CD4-positive, alpha-beta T cell treated with Interleukin-21 for 1 hour (primary cell): ENCODE data around the gene TOMM22.

Experiments used
- DNase-seq: peaks from one replicate; pipeline ENCODE4 v3.0.0-alpha.2; 2020

Gene TOMM22

DNA sequence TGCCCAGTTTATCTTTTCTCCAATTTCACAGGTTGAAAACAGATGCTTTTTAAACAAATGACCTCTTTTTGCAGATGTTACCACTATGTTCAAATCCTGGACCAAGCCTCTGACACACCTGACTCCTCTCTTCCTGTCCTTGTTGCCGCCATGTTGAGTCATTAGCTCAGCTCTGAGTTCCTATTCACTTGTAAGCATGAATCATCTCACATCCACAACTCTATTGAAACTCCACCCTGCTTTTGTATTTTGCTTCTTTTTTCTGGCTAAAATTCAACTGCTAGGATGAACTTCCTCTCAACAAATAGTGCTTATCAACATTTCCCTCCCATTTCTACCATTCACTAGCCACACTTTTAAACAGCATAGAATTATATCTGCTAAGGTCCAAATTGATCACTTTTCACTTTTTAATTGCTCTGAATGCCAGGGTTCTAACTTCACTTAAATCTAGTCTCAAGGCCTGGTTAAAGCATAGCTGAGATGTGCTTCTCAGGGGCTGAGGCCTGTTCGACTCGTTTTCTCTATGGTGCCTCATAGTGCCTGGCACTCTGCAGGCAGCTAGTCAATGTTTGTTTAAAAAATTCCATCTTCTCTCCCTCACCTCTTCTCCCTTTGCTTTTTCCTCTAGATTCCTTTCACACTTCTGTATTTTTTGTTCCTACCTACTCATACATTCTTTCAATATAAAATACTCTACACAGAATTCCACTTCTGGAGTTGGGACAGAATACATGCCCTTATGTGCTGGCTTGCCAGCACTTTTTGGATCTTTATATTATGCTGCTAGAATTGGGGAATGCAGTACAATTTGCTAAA lies 15.1 kb downstream of the TOMM22 start:
- DNase-seq = no peak

DNA sequence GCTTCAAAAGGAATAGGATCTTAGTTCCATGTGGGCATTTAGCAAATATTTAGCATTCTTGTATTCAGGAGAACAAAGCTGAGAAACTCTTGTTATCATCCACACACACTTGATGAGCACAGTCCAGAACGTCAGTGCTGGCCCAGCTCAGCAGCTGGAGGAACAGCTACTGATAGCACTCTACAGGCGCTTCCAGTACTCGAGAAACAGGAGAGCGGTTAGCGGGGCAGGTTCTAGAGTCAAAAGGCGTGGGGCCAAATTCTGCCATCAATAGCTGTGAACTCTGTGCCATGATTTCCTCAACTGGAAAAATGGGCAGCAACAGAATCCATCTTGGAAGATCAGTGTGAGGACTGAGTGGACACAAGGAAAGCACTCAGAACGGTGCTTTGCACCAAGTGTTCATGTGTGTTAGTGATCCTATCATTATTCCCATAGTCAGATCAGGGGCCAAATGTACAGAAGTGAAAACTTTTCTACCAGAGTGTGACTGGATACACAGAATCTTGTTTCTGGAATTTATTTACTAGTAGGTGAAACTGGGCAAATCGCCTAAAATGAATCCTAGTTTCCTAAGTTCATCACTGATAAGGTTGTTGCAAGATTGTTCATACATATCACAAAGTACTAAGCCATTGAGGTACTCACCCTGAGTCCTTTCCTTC lies 15.8 kb downstream of the TOMM22 start:
- DNase-seq = no peak

DNA sequence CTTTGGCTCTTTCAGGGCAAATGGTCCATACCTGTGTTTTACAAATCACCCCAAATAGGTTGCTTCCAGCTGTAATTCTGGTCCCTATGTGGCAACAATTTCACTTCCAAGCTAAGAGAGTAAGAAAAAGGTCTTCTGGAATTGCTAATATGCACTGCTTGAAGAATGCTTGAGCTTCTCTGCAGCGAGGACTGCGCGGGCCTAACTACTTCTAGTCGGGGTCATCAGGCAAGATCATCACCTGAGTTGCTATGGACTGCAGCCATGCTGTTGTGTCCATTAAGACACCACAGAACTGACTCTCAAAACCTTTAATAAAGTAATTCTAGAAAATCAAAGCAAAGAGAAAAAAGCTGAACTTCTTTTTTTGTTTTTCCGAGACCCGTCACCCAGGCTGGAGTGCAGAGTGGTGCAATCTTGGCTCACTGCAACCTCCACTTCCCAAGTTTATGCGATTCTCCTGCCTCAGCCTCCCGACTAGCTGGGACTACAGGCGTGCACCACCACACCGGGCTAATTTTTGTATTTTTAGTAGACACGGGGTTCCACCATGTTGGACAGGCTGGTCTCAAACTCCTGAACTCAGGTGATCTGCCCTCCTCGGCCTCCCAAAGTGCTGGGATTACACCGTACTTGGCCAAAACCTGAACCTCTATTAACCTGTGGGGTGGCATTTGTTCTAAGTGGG lies 16.8 kb downstream of the TOMM22 start:
- no peak for DNase-seq

DNA sequence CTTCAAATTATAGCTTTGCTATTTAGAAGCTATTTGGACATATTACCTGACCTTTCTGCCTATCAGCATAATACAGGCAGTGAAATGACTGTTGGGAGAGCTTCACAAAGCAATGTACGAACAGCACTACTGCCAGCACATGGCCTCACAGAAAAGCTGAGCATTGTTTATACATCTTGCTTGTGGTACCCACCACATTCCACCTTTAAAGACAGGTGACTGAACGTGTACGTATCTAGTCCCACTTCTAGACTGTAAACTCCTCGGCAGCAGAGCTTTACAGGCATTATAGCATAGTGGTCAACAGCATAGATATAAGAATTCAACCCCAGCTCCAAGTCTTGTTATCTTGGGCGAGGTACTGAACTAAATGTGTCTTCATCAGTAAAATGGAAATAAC lies 17.4 kb downstream of the TOMM22 start:
- DNase-seq = no peak

DNA sequence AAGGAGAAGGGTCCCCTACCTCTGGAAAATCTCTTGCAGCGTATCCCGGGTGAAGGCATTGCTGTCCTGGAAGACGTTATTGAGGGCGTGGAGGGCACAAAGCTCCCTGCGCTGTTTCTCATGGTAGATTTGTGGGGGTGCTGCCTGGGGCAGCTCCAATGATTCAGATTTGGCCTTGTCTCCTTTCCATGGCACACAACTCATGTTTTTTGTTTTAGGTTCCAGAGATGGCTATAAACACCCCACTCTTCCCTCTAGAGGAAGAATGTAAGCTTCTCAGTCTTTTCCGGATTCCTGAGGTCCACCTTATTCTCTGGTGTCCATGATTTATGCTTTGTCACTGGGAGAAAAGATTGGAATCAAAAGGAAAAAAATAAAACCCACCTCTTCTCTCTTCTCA lies 18.0 kb downstream of the TOMM22 start:
- DNase-seq = no peak

DNA sequence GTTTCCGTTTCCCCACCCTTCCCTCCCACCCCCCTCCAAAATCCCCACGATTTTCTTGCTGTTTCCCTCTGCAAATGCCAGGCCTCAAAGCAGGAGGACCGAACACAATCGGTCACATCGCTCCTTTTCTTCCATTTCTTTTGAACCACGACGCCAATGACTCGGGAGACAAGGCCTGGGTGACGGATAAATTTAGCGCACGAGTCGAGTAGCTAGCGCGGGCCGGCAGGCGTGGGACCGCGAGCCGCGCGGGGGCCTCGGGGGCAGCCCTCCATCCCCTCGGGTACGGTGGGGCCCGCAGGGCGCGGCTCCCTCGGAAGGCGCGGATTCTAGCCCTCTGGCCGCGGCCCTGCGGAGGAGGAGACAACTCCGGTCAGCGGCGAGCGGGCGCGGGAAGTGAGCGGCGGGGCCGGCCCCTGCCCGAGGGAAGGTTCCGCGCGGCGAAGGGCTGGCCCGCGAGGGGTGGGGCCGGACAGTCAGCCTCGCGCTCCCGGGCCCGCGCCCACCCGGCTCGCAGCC lies 18.6 kb downstream of the TOMM22 start:
- DNase-seq = no peak

DNA sequence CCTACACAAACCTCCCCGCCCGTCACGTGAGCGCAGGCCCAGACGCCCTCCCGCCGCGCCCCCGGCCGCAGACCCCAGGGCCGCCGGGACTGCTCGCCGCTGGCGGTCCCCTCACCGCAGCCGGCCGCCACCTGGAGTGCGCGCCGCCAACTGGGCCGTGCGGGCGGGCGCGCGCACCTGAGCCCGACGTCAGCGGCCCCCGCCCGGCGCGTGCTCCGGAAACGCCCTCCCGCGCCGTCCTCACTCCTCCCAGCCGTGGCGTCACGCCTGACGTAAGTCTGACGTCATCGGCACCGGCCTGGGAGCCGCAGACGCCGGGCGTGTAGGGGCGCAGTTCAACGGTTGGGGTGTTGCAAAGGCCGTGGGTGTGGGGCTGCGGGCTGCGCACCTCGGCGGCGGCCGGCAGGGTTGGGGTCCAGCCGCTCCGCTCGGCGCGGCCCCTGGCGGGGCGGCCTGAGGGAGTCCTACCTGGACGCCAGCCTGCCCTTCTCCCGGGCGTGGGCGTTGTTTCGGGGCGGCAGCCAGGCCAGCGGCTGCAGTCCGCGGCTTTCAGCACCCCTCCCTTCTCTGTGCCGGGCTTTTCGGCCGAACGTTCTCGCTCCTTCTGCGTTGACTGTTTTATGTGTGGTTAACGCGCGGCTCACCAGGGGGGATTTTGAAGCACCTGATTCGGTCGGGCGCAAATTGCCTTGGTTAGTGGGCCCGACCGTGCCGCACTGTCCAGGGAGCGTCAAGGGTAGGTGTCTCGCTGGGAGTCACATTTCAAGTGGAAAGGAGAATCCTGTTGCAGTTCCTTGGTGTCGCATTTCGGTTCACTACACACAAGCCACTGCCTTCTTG lies 19.3 kb downstream of the TOMM22 start, which contains the start of gene JOSD1:
Gene JOSD1, minus strand, starts transcription at position 155 of the 840 bp plus-strand sequence. CDS start 956 bp downstream, outside the sequence.
- peak; percentile 98 for DNase-seq

DNA sequence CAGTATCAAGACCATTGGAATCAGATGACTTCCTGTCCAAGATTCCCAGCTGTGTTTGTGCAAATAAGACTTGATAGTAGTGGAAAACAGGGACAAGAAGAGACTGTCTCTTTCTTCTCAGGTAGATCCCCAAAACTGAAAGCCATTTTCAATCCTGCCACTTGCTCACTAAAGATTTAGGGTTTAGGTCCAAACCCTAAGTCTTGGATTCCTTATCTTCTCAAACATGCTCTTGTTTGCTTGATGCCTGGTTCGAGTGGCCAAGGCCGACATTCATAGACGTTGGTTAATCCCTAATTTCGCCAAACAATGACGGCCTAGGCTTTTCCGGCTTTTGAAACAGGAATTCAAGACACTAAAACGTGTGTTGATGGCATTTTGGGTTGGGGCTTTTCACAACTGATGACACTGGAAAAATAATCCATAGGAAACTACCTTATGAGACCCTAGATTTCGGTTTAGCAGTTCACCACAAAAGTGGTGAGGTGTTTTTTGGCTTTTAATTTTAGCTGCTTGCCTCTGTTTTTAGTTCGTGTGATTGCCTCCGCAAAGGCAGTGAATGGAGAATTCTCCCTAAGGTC lies 23.0 kb downstream of the TOMM22 start:
- DNase-seq = no peak

DNA sequence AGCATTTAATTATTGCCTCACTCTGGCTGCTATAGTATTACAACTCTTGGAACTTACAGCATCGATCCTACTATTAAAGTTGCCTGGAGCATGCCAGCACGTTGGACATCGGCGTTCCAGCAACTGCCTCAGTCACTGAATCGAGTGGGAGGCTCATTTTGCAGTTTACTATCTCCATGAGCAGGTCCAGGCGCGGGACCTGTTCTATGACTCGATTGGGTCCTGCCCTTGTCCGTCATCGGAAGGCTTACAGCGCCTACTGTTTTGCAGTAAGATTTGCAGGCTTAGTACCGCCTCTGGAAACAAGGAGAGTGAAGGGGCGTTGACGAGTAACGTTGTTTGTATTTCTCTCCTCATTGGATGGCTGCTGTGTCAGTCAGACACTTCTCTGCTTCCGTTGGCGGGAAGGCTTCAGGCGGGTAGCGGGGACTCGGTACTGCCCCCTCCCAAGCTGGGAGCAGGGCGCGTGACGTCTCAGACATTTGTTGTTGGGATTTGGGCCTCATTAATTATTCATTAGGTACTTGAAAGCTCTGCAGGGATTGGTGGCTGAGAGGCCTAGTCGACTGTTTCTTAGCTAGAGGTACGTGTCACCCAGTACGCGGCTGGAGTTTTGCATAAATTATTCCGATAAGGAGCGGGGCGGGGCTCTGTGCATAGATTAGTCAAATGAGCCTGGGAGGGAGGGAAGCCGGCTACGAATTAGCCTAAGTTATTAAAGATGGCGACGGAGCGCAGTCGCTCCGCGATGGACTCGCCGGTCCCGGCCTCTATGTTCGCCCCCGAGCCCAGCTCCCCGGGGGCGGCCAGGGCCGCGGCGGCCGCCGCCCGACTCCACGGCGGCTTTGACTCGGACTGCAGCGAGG lies 23.7 kb downstream of the TOMM22 start, which contains the start of gene GTPBP1:
Gene GTPBP1, plus strand, starts transcription at position 710 of the 866 bp plus-strand sequence. Its CDS starts 12 bp downstream, at position 722.
- DNase-seq = peak; percentile 100

DNA sequence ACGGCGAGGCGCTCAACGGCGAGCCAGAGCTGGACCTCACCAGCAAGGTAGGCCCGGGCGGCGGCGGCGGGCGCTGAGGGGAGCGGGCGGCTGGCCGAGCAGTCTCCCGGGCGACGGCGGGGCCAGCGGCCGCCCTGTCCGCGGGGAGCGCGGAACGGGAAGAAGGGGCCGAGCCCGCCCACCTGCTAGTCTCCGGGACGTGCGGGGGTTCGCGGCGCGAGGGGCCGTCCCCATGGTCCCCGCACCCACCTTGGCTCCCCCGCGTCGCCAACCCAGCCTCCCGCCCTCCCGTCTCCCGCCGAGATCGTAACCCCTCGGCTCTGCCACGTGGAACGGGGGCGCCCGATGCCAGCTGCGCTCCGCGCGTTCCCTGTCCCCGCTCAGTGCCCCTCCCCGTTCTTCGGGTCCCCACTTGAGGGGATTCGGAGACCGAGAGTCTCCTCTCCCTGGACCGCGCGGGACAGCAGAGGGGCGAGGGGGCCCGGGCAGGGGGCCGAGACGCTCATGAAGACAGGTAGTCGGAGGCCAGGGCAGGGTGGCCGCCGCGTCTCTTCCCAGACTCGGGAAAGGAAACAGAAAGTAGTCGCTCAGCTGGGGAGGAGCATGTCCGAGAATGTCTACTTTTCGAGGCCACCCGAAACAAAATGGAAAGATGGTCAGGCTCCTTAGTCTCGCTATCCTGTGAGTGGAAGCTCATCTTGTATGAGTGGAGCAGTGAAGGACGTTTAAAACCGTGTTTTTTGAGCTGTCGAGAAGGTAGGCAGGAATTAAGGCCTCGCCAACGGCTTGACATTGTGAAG lies 24.5 kb downstream of the TOMM22 start:
- peak; percentile 49 for DNase-seq

DNA sequence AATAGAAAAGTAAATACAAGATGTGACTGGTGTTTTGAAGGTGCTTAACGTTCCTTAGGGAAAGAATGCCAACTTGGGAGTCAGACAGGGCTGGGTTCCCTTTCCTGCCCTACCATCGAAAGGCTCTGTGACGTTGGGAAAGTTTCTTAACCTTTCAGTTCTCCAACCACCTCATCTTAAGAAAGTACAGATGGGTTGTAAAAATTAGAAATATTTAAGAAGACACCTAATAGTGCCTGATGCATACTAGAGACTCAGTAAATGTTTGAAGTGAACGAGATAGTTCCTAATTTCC lies 25.1 kb downstream of the TOMM22 start:
- DNase-seq = no peak

DNA sequence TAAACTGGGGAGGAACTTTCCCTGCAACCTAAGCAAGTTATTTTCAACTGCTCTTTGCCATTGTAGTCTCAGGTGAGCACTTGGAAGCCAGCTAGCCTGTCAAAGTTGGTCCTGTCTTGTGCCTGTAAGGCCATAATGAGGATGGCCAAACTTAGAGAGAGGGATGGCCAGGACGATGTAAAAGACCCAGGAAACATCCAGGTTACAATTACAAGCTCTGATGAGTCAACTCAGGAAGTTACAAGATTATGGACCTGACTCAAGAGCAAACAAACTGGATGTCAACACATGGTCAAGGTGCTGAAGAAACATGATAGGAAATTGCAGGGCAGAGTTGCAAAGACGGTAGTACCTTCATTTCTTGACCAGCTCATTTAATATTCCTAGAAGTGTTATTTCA lies 25.6 kb downstream of the TOMM22 start:
- DNase-seq = no peak

DNA sequence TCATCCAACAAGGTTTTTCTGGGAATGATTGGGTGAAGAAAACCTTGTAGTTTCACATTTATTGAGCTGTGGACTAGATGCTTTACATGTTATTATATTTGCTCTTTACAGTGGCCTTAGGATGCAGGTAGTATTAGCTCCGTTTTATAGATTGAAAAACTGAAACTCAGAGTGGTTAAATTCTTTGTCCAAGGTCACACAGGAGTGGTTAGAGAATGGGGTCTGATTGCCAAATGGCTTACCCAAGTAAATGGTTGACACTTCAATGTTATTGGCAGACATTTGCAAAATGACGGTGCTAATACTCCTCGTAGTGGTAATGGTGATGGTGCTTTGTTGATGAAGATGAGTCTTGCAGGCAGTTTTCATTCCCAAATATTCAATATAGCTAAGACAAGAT lies 26.2 kb downstream of the TOMM22 start:
- DNase-seq = no peak

DNA sequence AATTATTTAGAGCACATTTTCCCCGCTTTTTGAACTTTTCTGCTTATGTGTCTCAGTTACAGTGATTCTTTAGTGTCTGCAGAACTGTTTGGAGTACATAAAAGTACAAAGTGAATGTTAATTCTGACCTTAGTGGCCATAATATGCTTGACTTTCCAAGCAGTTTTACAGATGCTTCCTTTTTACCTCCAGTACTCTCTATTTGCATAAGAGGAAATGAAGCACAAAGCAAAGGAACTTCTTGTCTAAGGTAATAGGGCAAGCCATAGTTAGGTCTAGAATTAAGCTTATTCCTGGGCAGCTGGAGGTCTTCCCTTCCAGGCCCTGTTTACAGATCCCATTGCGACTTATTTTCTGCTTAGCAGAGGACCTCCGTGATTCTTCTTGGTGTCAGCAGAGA lies 27.5 kb downstream of the TOMM22 start:
- no peak for DNase-seq

DNA sequence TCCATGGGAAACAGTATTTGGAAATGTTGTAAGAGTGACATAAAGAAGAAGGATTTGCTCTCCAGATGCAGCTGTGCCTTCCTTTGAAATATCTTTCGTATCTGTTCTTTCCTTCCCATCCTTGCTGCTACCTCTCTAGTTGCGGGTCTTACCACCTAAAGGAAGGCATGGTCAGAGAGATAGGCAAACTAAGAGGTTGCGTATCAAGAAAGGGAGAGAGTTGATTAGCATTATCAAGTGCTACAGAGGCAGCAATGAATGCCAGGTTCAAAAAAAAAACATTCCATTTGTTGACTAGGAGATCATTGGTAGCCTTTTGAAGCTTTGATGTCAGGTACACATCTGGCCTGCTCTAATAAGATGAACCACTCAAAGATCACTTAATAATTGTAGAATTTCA lies 28.6 kb downstream of the TOMM22 start:
- DNase-seq = no peak

DNA sequence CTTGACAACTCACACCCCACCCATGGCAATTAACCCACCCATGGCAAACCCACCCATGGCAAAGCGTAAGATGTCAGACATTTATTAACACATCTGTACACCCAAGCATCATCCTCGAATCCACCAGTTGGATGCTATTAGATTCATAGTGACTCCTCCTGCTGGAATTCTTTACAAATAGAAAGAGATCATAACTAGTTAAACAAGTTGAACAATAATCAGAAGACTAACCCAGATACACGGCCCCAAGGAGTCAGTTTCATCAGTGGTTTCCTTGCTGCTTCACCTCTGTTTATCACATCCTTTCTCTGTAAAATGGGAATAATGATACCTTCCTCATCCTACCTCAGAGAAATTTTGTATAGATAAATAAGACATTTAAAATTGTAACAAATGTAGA lies 29.1 kb downstream of the TOMM22 start:
- no peak for DNase-seq

DNA sequence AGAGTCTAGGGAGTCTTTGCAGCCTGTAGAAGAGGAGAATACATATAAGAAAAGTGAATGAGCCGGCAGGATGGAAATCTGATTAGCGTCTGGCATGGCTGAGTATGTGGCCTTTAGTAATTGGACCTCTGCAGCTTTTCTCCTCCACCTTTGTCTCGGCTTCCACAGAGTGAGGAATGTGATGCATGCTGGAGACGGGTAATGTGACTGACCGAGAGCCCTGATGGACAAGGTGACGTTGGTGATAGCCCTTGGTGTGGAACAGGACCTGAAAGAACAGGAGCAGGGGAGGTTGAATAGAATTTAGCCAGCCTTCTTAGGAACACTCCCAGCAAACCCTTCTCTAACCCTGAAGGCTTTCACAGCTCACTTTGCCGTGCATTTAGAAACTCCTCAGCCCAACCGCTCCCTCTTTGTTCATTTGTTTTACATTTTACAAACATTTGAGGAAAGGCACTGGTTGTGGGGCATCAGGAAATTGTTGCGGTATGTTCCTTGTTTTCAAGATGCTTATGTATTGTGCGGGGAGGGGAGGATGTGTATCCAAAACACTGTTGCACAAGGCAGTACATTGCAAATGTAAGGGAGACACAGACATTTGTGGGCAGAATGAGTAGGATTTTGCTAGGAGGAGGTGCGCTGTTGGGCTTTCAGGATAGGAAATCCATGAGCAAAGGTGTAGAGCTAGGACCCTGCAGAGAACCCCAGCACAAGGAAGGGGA lies 30.9 kb downstream of the TOMM22 start:
- DNase-seq = no peak

DNA sequence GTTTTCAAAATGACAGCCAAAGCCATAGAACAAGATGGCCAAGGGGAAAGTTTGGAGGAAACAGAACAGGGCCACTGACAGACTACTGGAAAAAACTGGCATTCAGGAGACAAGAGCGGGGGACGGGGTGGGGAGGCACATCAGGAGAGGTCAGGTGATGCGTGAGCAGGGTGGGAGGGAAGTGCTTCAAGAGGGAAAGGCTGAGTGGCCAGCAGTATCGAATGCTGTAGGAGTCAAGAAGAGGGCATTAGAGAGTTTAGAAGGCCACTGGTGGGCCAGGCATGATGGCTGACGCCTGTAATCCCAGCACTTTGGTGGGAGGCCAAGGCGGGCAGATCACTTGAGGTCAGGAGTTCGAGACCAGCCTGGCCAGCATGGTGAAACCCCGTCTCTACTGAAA lies 32.2 kb downstream of the TOMM22 start:
- no peak for DNase-seq

DNA sequence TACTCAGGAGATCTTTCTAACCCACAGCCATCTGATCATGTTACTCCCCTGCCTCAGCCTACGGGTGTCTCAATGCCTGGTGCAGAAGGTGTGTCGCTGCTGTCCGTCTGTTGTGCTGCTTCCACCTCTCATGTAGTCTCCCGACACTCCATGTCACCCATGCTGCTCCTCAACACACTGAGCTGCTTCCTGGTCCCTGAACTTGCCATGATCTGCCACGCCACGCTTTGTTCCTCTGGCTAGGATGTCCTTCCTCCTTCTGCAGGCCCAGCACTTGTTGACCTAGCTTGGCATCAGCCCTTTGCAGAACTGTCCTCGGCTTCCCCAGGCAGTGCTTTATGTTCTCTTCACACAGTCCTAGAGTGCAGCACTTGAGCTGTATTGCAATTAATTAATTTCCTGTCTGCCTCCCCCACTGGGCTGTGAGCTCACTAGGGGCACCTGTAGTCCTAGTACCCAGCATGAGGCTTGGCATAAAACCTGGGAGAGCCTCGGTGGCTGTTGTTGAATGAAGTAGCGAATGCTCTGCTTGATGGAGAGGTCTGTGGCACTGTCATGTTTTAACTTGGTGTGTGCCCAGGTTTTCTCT lies 33.5 kb downstream of the TOMM22 start:
- DNase-seq = no peak
